Liver (tissue), 9 donors: ENCODE results near the gene ADGRG1. TPM values are rescaled to one million over a fixed set of nuclear protein-coding genes. Genes with fewer than 3 reads are reported as not detected.

Experiments used
- DNase-seq: peaks from one replicate; pipeline ENCODE4 v3.0.0-alpha.2; 2017; ENCODE audit warnings: low spot score
- H3K27ac ChIP-seq, 2 donors: one replicate each; pipeline ENCODE4 v1.7.0; 2013; ENCODE audit warnings: inconsistent platforms in 2 of 2, low read length in 2 of 2, control low read depth in 1 of 2, low read depth in 1 of 2, mild to moderate bottlenecking in 1 of 2
- H3K27me3 ChIP-seq, 4 donors: one replicate each; pipeline versions ENCODE4 v1.6.1 to v1.7.0; 2013; ENCODE audit warnings: low read length in 3 of 4, inconsistent platforms in 1 of 4, mild to moderate bottlenecking in 1 of 4, moderate library complexity in 1 of 4; ENCODE audit not compliant: control insufficient read depth in 4 of 4, insufficient read depth in 4 of 4
- H3K36me3 ChIP-seq, 4 donors: one replicate each; pipeline versions ENCODE4 v1.6.1 to v1.7.0; 2013; ENCODE audit warnings: low read length in 3 of 4, mild to moderate bottlenecking in 3 of 4, low read depth in 1 of 4, moderate library complexity in 1 of 4; ENCODE audit not compliant: control insufficient read depth in 4 of 4, insufficient read depth in 3 of 4
- H3K4me1 ChIP-seq, 4 donors: one replicate each; pipeline versions ENCODE4 v1.6.1 to v1.7.0; 2013; ENCODE audit warnings: low read length in 3 of 4, mild to moderate bottlenecking in 3 of 4, moderate library complexity in 1 of 4; ENCODE audit not compliant: control insufficient read depth in 4 of 4, insufficient read depth in 4 of 4
- H3K4me3 ChIP-seq, 3 donors: one replicate each; pipeline versions ENCODE4 v1.6.1 to v1.7.0; 2013; ENCODE audit warnings: low read length in 3 of 3, control low read depth in 1 of 3, low read depth in 1 of 3, mild to moderate bottlenecking in 1 of 3
- H3K9ac ChIP-seq, 2 donors: one replicate each; pipeline ENCODE4 v1.7.0; 2013; ENCODE audit warnings: low read length in 2 of 2, mild to moderate bottlenecking in 2 of 2, moderate library complexity in 2 of 2, control low read depth in 1 of 2, low read depth in 1 of 2
- H3K9me3 ChIP-seq, 4 donors: one replicate each; pipeline versions ENCODE4 v1.6.1 to v1.7.0; 2013; ENCODE audit warnings: low read length in 3 of 4; ENCODE audit not compliant: control insufficient read depth in 4 of 4
- EGR1 ChIP-seq, 2 donors: IDR thresholded peaks; 2 replicates each; pipeline ENCODE4 v1.6.1; 2016 to 2018; ENCODE audit warnings: antibody characterized with exemption in 2 of 2, low read depth in 2 of 2
- FOXA2 ChIP-seq: IDR thresholded peaks from 2 replicates; pipeline ENCODE4 v1.6.1; 2016; ENCODE audit warnings: antibody characterized with exemption
- GABPA ChIP-seq, 2 donors: IDR thresholded peaks in 1 of 2; conservative IDR thresholded peaks in 1 of 2; 2 replicates each; pipeline ENCODE4 v1.6.1; 2016; ENCODE audit warnings: antibody characterized with exemption in 2 of 2, mild to moderate bottlenecking in 1 of 2, moderate library complexity in 1 of 2
- HNF4A ChIP-seq, 2 donors: conservative IDR thresholded peaks; 2 replicates each; pipeline ENCODE4 v1.6.1; 2016; ENCODE audit warnings: antibody characterized with exemption in 2 of 2, mild to moderate bottlenecking in 2 of 2
- JUND ChIP-seq, 2 donors: IDR thresholded peaks; 2 replicates each; pipeline ENCODE4 v1.6.1; 2016; ENCODE audit warnings: antibody characterized with exemption in 2 of 2
- NR2F2 ChIP-seq: IDR thresholded peaks from 2 replicates; pipeline ENCODE4 v1.6.1; 2016; ENCODE audit warnings: antibody characterized with exemption
- RXRA ChIP-seq, 2 donors: IDR thresholded peaks; 2 replicates each; pipeline ENCODE4 v1.6.1; 2017 to 2018; ENCODE audit warnings: antibody characterized with exemption in 2 of 2, mild to moderate bottlenecking in 1 of 2
- TAF1 ChIP-seq: conservative IDR thresholded peaks from 2 replicates; pipeline ENCODE4 v1.6.1; 2016; ENCODE audit warnings: antibody characterized with exemption, mild to moderate bottlenecking
- YY1 ChIP-seq: IDR thresholded peaks from 2 replicates; pipeline ENCODE4 v1.6.1; 2016; ENCODE audit warnings: antibody characterized with exemption, mild to moderate bottlenecking
- WGBS: extraction: QIAGEN DNeasy Blood & Tissue Kit; methylation state at CpG from one replicate; pipeline ENCODE4 v1.1.7; 2013; 5-methylcytosine and 5-hydroxymethylcytosine counted together
- polyA plus RNA-seq, 2 donors: library from polyadenylated mRNA; stranded (reverse) in 1 of 2; unstranded in 1 of 2; fragments of 200-250 nt in 1 of 2; fragments of >200 nt in 1 of 2; fragmentation: Nextera tagmentation in 1 of 2; extraction: Ambion mirVana in 1 of 2; gene quantifications; one replicate each; pipeline versions ENCODE4 v1.2.1 to v1.2.3, GENCODE V29; 2013 to 2015
- total RNA-seq, 2 donors: library from RNA; depleted of rRNA; stranded (reverse); fragments of >200 nt; gene quantifications; one replicate each; pipeline ENCODE4 v1.2.3, GENCODE V29; 2014
- TF ChIP-seq, protein P1 (sequence below): IDR thresholded peaks from 2 replicates; pipeline ENCODE4 v1.6.1; 2016; ENCODE audit warnings: antibody characterized with exemption
- TF ChIP-seq, protein P2 (sequence below): IDR thresholded peaks from 2 replicates; pipeline ENCODE4 v1.6.1; 2016; ENCODE audit warnings: antibody characterized with exemption, mild to moderate bottlenecking
- TF ChIP-seq, protein P3 (sequence below): IDR thresholded peaks from 2 replicates; pipeline ENCODE4 v1.6.1; 2016; ENCODE audit warnings: antibody characterized with exemption
- TF ChIP-seq, protein P4 (sequence below): fragments of 150-350 bp; IDR thresholded peaks from 2 replicates; pipeline ENCODE4 v1.5.1; 2017; ENCODE audit warnings: improper control_type of control experiment, low read depth, low read length; ENCODE audit not compliant: missing input control
- TF ChIP-seq, protein P5 (sequence below): IDR thresholded peaks from 2 replicates; pipeline ENCODE4 v1.6.1; 2016; ENCODE audit warnings: antibody characterized with exemption
- donor health status: healthy.
- donor health status: healthy.
- donor health status: healthy.
- donor health status: healthy.
- donor health status: healthy.

Gene ADGRG1
- total and polyA plus RNA-seq, 4 donors = 1.7 to 3.3 (median 2.0) TPM

DNA sequence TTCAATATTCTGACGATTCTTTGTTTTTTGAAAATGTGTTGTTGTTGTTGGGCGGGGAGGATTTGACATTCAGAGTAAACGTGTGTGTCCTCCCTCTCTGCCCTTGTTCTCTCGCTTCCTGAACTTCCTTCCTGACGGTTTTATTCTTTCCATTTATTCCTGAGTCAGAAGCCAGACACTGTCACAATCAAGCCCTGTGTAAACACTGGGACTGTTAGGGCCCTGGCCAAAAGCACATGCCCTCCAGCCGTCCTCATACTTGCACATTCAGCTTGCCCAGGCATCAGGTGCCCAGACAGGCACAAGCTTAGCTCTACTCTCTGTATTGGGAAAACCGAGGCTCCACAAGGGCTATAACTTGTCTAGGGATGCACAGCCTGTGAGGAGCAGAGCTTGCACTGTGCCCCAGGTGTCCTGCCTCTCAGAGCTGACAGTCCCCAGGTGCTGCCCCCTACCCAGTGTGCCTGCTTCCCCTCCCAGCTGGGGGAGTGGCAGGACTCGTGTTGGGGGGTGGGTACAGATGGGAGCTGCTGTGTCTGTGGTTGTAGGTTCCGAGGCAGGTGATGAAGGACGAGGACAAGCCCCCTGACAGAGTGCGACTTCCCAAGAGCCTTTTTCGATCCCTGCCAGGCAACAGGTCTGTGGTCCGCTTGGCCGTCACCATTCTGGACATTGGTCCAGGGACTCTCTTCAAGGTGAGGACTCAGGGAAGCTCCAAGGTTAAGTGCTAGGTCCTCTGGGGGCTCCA lies 49.4 kb downstream of the ADGRG1 start (continued):
- TF ChIP-seq RXRA (IDR thresholded peaks at IDR 0.05) (peak; percentile 69 to 88), TAF1 (no peak), GABPA (IDR thresholded peaks at IDR 0.05 in 1 of 2, conservative IDR thresholded peaks at IDR 0.05 in 1 of 2) (peak in 1 of 2 donors; percentile 56), EGR1 (IDR thresholded peaks at IDR 0.05; ENCODE audit: low read depth in 2 of 2) (peak in 1 of 2 donors; percentile 70), FOXA2 (peak; percentile 99)
- TF ChIP-seq, protein P1, sequence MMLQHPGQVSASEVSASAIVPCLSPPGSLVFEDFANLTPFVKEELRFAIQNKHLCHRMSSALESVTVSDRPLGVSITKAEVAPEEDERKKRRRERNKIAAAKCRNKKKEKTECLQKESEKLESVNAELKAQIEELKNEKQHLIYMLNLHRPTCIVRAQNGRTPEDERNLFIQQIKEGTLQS = no peak

DNA sequence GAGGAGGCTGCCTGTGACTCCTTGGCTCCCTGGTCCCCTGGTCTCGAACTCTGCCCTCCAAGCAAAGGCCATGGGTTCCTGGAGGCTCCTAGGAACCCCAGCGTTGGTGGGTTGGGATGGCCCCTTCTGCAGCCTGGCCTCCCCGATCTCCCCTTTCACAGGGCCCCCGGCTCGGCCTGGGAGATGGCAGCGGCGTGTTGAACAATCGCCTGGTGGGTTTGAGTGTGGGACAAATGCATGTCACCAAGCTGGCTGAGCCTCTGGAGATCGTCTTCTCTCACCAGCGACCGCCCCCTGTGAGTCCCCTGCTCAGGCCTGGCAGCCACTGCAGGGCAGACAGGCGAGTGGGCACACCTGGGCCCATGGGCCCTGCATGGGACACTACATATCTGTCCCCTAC lies 50.6 kb downstream of the ADGRG1 start:
- Histone ChIP-seq H3K27me3 (no peaks in the 10 kb centered on the region), H3K36me3 (no peaks in the 10 kb centered on the region), H3K27ac (no peak overlapping the region), H3K4me1 (peaks cover 5 to 27% (median 15%) of the 10 kb centered on the region in 4 donors), H3K9ac (no peak overlapping the region), H3K4me3 (no peak overlapping the region), H3K9me3 (no peaks in the 10 kb centered on the region)
- TF ChIP-seq, protein P2, sequence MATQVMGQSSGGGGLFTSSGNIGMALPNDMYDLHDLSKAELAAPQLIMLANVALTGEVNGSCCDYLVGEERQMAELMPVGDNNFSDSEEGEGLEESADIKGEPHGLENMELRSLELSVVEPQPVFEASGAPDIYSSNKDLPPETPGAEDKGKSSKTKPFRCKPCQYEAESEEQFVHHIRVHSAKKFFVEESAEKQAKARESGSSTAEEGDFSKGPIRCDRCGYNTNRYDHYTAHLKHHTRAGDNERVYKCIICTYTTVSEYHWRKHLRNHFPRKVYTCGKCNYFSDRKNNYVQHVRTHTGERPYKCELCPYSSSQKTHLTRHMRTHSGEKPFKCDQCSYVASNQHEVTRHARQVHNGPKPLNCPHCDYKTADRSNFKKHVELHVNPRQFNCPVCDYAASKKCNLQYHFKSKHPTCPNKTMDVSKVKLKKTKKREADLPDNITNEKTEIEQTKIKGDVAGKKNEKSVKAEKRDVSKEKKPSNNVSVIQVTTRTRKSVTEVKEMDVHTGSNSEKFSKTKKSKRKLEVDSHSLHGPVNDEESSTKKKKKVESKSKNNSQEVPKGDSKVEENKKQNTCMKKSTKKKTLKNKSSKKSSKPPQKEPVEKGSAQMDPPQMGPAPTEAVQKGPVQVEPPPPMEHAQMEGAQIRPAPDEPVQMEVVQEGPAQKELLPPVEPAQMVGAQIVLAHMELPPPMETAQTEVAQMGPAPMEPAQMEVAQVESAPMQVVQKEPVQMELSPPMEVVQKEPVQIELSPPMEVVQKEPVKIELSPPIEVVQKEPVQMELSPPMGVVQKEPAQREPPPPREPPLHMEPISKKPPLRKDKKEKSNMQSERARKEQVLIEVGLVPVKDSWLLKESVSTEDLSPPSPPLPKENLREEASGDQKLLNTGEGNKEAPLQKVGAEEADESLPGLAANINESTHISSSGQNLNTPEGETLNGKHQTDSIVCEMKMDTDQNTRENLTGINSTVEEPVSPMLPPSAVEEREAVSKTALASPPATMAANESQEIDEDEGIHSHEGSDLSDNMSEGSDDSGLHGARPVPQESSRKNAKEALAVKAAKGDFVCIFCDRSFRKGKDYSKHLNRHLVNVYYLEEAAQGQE = no peak
- TF ChIP-seq NR2F2 (no peak), YY1 (no peak), EGR1 (IDR thresholded peaks at IDR 0.05; ENCODE audit: low read depth in 2 of 2) (no peak), JUND (IDR thresholded peaks at IDR 0.05) (no peak), GABPA (IDR thresholded peaks at IDR 0.05 in 1 of 2, conservative IDR thresholded peaks at IDR 0.05 in 1 of 2) (no peak), HNF4A (conservative IDR thresholded peaks at IDR 0.05) (no peak), FOXA2 (no peak)
- TF ChIP-seq, protein P3, sequence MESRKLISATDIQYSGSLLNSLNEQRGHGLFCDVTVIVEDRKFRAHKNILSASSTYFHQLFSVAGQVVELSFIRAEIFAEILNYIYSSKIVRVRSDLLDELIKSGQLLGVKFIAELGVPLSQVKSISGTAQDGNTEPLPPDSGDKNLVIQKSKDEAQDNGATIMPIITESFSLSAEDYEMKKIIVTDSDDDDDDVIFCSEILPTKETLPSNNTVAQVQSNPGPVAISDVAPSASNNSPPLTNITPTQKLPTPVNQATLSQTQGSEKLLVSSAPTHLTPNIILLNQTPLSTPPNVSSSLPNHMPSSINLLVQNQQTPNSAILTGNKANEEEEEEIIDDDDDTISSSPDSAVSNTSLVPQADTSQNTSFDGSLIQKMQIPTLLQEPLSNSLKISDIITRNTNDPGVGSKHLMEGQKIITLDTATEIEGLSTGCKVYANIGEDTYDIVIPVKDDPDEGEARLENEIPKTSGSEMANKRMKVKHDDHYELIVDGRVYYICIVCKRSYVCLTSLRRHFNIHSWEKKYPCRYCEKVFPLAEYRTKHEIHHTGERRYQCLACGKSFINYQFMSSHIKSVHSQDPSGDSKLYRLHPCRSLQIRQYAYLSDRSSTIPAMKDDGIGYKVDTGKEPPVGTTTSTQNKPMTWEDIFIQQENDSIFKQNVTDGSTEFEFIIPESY = no peak
- TF ChIP-seq, protein P1 = no peak
- TF ChIP-seq, protein P4, sequence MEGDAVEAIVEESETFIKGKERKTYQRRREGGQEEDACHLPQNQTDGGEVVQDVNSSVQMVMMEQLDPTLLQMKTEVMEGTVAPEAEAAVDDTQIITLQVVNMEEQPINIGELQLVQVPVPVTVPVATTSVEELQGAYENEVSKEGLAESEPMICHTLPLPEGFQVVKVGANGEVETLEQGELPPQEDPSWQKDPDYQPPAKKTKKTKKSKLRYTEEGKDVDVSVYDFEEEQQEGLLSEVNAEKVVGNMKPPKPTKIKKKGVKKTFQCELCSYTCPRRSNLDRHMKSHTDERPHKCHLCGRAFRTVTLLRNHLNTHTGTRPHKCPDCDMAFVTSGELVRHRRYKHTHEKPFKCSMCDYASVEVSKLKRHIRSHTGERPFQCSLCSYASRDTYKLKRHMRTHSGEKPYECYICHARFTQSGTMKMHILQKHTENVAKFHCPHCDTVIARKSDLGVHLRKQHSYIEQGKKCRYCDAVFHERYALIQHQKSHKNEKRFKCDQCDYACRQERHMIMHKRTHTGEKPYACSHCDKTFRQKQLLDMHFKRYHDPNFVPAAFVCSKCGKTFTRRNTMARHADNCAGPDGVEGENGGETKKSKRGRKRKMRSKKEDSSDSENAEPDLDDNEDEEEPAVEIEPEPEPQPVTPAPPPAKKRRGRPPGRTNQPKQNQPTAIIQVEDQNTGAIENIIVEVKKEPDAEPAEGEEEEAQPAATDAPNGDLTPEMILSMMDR = no peak
- TF ChIP-seq, protein P5, sequence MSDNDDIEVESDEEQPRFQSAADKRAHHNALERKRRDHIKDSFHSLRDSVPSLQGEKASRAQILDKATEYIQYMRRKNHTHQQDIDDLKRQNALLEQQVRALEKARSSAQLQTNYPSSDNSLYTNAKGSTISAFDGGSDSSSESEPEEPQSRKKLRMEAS = no peak
- 95% methylated on average over 12 of the region's 12 CpGs for WGBS
- no peak for DNase-seq
